SK-N-MC (cell line): Measurements from ENCODE around the gene TP53BP1.

ENCODE experiments used
- EZH2 ChIP-seq: fragments of 200-600 bp; sonication (generic); IDR thresholded peaks from one replicate; pipeline ENCODE4 v1.6.1; 2017; ENCODE audit warnings: antibody characterized with exemption
- FOXP2 ChIP-seq: optimal IDR thresholded peaks from 2 replicates; pipeline ENCODE3; 2011; ENCODE audit warnings: mild to moderate bottlenecking, moderate library complexity; ENCODE audit not compliant: insufficient read depth; ENCODE audit errors: extremely low read length, control extremely low read depth
- POLR2AphosphoS5 ChIP-seq: IDR thresholded peaks from 2 replicates; pipeline ENCODE4 v1.6.1; 2012; ENCODE audit warnings: mild to moderate bottlenecking, low read depth, low read length, borderline replicate concordance

GRCh38 chr15:43439268-43439667 is 53.7 kb downstream of the TP53BP1 start:
- no peak for TF ChIP-seq EZH2
- TF ChIP-seq POLR2AphosphoS5: no peak
- no peak for TF ChIP-seq FOXP2
